ENCODE results near the gene NRIP1. TPM values are rescaled to one million over a fixed set of nuclear protein-coding genes. Genes with fewer than 3 reads are reported as not detected.

The NRIP1 gene
- total RNA-seq, 1 experiment from 2014 or later, result 19.1 TPM

DNA sequence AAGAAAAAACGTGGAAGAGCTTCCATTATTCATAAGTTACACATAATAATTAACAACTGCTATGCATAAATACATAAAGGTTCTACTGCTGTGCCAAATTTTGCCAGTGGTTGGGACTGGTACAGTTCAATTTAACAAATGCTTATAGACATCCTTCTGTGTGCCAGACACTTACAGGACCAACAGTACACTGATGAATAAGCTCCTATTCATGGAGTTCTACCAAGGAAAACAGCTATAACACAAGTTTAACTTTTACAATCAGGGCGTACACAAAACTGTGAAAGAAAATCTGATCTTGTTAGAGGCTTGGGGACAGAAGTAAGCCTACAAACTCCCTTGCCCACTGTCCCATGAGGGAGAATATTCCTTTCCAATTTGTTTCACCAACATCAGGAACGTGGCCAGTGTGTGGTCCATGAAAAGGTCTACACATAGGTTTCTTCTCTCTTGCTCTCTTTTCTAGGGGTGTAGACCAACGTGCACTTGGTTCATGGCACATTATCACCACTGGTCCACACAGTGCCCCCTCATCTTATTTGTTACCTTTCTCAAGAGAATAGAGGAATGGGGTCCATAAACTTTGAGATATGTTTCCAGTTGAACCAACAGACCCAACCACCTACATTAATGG is 10.1 kb downstream of the NRIP1 start:
- H3K36me3 ChIP-seq (ENCODE audit: control insufficient read depth, insufficient read depth, low read length), result no peaks in the 10 kb centered on the region
- CTCF ChIA-PET, result interaction anchor here (0.6 kb wide), 1 partner anchor 11 kb away, joined by 3 read pairs; the partner anchor contains the start of gene NRIP1
- TF ChIP-seq POLR2AphosphoS5 (IDR thresholded peaks at IDR 0.05; ENCODE audit: low read depth, low read length), result no peak
- H3K4me1 ChIP-seq (ENCODE audit: control insufficient read depth, insufficient read depth, low read length), result peaks cover 47% of the 10 kb centered on the region
- no peaks in the 10 kb centered on the region for H3K9me3 ChIP-seq (ENCODE audit: control insufficient read depth, insufficient read depth, low read depth, low read length)
- intact Hi-C loops (cut with micrococcal nuclease; ENCODE audit: unreplicated experiment), result no loop called here
- H3K27me3 ChIP-seq (ENCODE audit: control insufficient read depth, insufficient read depth, low read length), result no peaks in the 10 kb centered on the region
- no peak for ATAC-seq
- DNase-seq (ENCODE audit: low read depth, low spot score), result no peak
- H3K27ac ChIP-seq (ENCODE audit: low read length), result peak overlapping the region; percentile 29; the same call in 1 of the 2 replicates
- in situ Hi-C loops (cut with HindIII; ENCODE audit: low pct_unique_long_range_greater_than_20kb, low sequenced_read_pairs), result no loop called here
- H3K4me3 ChIP-seq (ENCODE audit: low read depth in 2 of 2, low read length in 2 of 2), result no peak overlapping the region
- no TSS peak for BruUV-seq (replicated peaks)
- POLR2A ChIA-PET, result no interaction called here

DNA sequence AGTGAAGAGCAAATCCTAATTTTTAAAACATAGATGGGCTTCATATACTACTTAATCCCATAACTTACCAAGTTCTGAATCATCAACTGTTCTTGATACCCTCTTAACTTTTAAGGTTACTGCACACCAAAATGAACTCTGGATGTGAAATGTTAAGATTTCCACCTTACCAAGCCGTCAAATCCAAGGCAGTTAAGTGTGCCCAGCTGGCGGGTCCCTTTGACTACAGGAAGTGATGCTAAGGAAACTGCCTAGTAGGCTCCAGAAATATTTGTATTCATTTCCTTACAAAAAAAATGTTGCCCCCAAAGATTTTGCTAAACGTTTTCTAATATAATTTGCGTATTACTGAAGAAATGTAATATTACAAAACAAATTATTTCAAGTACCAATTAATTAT is 10.7 kb downstream of the NRIP1 start:
- in situ Hi-C loops (cut with HindIII; ENCODE audit: low pct_unique_long_range_greater_than_20kb, low sequenced_read_pairs) (no loop called here), intact Hi-C loops (cut with micrococcal nuclease; ENCODE audit: unreplicated experiment) (no loop called here)
- BruUV-seq (replicated peaks), result no TSS peak
- no peaks in the 10 kb centered on the region for H3K27me3 ChIP-seq (ENCODE audit: control insufficient read depth, insufficient read depth, low read length)
- no peaks in the 10 kb centered on the region for H3K9me3 ChIP-seq (ENCODE audit: control insufficient read depth, insufficient read depth, low read depth, low read length)
- no peaks in the 10 kb centered on the region for H3K36me3 ChIP-seq (ENCODE audit: control insufficient read depth, insufficient read depth, low read length)
- no peak overlapping the region for H3K4me3 ChIP-seq (ENCODE audit: low read depth in 2 of 2, low read length in 2 of 2)
- ChIA-PET CTCF (no interaction called here), POLR2A (no interaction called here)
- DNase-seq (ENCODE audit: low read depth, low spot score) (no peak), ATAC-seq (no peak)
- peaks cover 42% of the 10 kb centered on the region for H3K4me1 ChIP-seq (ENCODE audit: control insufficient read depth, insufficient read depth, low read length)
- H3K27ac ChIP-seq (ENCODE audit: low read length), result no peak overlapping the region
- TF ChIP-seq, protein P1, sequence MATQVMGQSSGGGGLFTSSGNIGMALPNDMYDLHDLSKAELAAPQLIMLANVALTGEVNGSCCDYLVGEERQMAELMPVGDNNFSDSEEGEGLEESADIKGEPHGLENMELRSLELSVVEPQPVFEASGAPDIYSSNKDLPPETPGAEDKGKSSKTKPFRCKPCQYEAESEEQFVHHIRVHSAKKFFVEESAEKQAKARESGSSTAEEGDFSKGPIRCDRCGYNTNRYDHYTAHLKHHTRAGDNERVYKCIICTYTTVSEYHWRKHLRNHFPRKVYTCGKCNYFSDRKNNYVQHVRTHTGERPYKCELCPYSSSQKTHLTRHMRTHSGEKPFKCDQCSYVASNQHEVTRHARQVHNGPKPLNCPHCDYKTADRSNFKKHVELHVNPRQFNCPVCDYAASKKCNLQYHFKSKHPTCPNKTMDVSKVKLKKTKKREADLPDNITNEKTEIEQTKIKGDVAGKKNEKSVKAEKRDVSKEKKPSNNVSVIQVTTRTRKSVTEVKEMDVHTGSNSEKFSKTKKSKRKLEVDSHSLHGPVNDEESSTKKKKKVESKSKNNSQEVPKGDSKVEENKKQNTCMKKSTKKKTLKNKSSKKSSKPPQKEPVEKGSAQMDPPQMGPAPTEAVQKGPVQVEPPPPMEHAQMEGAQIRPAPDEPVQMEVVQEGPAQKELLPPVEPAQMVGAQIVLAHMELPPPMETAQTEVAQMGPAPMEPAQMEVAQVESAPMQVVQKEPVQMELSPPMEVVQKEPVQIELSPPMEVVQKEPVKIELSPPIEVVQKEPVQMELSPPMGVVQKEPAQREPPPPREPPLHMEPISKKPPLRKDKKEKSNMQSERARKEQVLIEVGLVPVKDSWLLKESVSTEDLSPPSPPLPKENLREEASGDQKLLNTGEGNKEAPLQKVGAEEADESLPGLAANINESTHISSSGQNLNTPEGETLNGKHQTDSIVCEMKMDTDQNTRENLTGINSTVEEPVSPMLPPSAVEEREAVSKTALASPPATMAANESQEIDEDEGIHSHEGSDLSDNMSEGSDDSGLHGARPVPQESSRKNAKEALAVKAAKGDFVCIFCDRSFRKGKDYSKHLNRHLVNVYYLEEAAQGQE (IDR thresholded peaks at IDR 0.05; ENCODE audit: insufficient read depth in 1 of 2, low read depth in 2 of 2, low read length in 1 of 2), result no peak
- TF ChIP-seq, protein P2, sequence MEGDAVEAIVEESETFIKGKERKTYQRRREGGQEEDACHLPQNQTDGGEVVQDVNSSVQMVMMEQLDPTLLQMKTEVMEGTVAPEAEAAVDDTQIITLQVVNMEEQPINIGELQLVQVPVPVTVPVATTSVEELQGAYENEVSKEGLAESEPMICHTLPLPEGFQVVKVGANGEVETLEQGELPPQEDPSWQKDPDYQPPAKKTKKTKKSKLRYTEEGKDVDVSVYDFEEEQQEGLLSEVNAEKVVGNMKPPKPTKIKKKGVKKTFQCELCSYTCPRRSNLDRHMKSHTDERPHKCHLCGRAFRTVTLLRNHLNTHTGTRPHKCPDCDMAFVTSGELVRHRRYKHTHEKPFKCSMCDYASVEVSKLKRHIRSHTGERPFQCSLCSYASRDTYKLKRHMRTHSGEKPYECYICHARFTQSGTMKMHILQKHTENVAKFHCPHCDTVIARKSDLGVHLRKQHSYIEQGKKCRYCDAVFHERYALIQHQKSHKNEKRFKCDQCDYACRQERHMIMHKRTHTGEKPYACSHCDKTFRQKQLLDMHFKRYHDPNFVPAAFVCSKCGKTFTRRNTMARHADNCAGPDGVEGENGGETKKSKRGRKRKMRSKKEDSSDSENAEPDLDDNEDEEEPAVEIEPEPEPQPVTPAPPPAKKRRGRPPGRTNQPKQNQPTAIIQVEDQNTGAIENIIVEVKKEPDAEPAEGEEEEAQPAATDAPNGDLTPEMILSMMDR (IDR thresholded peaks at IDR 0.05), result no peak
- TF ChIP-seq TCF7L2 (IDR thresholded peaks at IDR 0.05; ENCODE audit: low read depth, low read length) (no peak), POLR2AphosphoS5 (IDR thresholded peaks at IDR 0.05; ENCODE audit: low read depth, low read length) (no peak), SIN3A (IDR thresholded peaks at IDR 0.05; ENCODE audit: borderline replicate concordance, insufficient read depth, low read depth, low read length) (no peak)

DNA sequence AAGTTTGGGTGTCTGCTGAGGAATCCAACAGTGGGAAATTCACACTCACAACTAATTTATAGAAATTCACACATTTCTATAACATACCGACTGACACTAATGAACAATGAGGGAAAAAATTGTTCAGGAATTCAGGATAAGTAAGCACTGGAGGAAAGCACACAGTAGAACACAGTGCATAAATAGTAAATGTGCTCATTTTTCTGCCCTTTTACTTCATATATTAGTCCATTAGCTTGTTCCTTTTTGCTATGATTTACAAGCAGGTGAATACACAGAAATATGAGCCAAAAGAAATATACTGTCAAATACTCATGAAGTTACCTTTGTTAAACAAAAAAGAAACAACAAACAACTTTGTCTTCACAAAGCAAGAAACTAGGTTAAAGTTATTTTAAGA is 11.3 kb downstream of the NRIP1 start:
- in situ Hi-C loops (cut with HindIII; ENCODE audit: low pct_unique_long_range_greater_than_20kb, low sequenced_read_pairs), result no loop called here
- BruUV-seq (replicated peaks), result no TSS peak
- Histone ChIP-seq H3K9me3 (ENCODE audit: control insufficient read depth, insufficient read depth, low read depth, low read length) (no peaks in the 10 kb centered on the region), H3K27ac (ENCODE audit: low read length) (no peak overlapping the region; the same call in 1 of the 2 replicates), H3K4me3 (ENCODE audit: low read depth in 2 of 2, low read length in 2 of 2) (no peak overlapping the region), H3K27me3 (ENCODE audit: control insufficient read depth, insufficient read depth, low read length) (no peaks in the 10 kb centered on the region), H3K4me1 (ENCODE audit: control insufficient read depth, insufficient read depth, low read length) (peaks cover 39% of the 10 kb centered on the region), H3K36me3 (ENCODE audit: control insufficient read depth, insufficient read depth, low read length) (no peaks in the 10 kb centered on the region)
- intact Hi-C loops (cut with micrococcal nuclease; ENCODE audit: unreplicated experiment), result no loop called here
- ChIA-PET CTCF (no interaction called here), POLR2A (no interaction called here)
- DNase-seq (ENCODE audit: low read depth, low spot score), result no peak
- ATAC-seq, result no peak
- no peak for TF ChIP-seq SIN3A (IDR thresholded peaks at IDR 0.05; ENCODE audit: borderline replicate concordance, insufficient read depth, low read depth, low read length)
- TF ChIP-seq, protein P2 (IDR thresholded peaks at IDR 0.05), result no peak
- TF ChIP-seq, protein P1 (IDR thresholded peaks at IDR 0.05; ENCODE audit: insufficient read depth in 1 of 2, low read depth in 2 of 2, low read length in 1 of 2), result no peak
- TF ChIP-seq POLR2AphosphoS5 (IDR thresholded peaks at IDR 0.05; ENCODE audit: low read depth, low read length), result no peak
- TF ChIP-seq TCF7L2 (IDR thresholded peaks at IDR 0.05; ENCODE audit: low read depth, low read length), result no peak
